WTC11 (cell line): ENCODE measurements around the gene PNMA8B. TPM values are rescaled to one million over a fixed set of nuclear protein-coding genes. Genes with fewer than 3 reads are reported as not detected.

ENCODE experiments used
- ATAC-seq: fragments of 200-7000 bp; cut with Tn5 transposase; 2 replicates; pipeline ENCODE4 v1.10.0; 2021; ENCODE audit warnings: mild to moderate bottlenecking, moderate library complexity
- CTCF ChIA-PET: fragments of 300-600 bp; sonication (Branson Sonifier 250); formaldehyde crosslinking; loops from one replicate; lab custom pipeline; 2021; ENCODE audit warnings: antibody characterized with exemption; lab: Charles Lee
- POLR2A ChIA-PET: fragments of 350-600 bp; sonication (Branson Sonifier 250); formaldehyde crosslinking; loops from one replicate; lab custom pipeline; 2021; ENCODE audit warnings: antibody characterized with exemption; lab: Charles Lee
- DNase-seq: peaks from one replicate; pipeline ENCODE4 v3.0.0; 2021; ENCODE audit warnings: low spot score
- H3K27ac Mint-ChIP-seq: 2 replicates; pipeline ENCODE4 v1.8.0; 2021; ENCODE audit warnings: mixed read lengths
- H3K27me3 Mint-ChIP-seq: 2 replicates; pipeline ENCODE4 v1.8.0; 2021; ENCODE audit warnings: low read depth, mild to moderate bottlenecking, moderate library complexity, mixed read lengths
- H3K36me3 Mint-ChIP-seq: 2 replicates; pipeline ENCODE4 v1.8.0; 2021; ENCODE audit warnings: mixed read lengths
- H3K4me1 Mint-ChIP-seq: 2 replicates; pipeline ENCODE4 v1.8.0; 2022; ENCODE audit warnings: mixed read lengths
- H3K4me3 Mint-ChIP-seq: 2 replicates; pipeline ENCODE4 v1.8.0; 2021; ENCODE audit warnings: mild to moderate bottlenecking, moderate library complexity, mixed read lengths
- H3K9me3 Mint-ChIP-seq: 2 replicates; pipeline ENCODE4 v1.8.0; 2021; ENCODE audit warnings: mixed read lengths
- CBFB ChIP-seq: sonication (generic); formaldehyde crosslinking; IDR thresholded peaks from 2 replicates; pipeline ENCODE4 v1.8.1; 2022; ENCODE audit warnings: mild to moderate bottlenecking, low read depth, missing genetic modification reagents
- CREM ChIP-seq: sonication (generic); formaldehyde crosslinking; IDR thresholded peaks from 2 replicates; pipeline ENCODE4 v1.8.1; 2022; ENCODE audit warnings: mild to moderate bottlenecking, missing genetic modification reagents, moderate library complexity
- ETV6 ChIP-seq: sonication (generic); formaldehyde crosslinking; IDR thresholded peaks from 2 replicates; pipeline ENCODE4 v1.8.1; 2022; ENCODE audit warnings: mild to moderate bottlenecking, missing genetic modification reagents
- FOXK1 ChIP-seq: sonication (generic); formaldehyde crosslinking; IDR thresholded peaks from 2 replicates; pipeline ENCODE4 v1.8.0; 2022; ENCODE audit warnings: mild to moderate bottlenecking, moderate library complexity, missing genetic modification reagents
- FOXP1 ChIP-seq: sonication (generic); formaldehyde crosslinking; IDR thresholded peaks from 2 replicates; pipeline ENCODE4 v1.8.0; 2022; ENCODE audit warnings: missing genetic modification reagents, mild to moderate bottlenecking, moderate library complexity, borderline replicate concordance
- NFYB ChIP-seq: sonication (generic); formaldehyde crosslinking; conservative IDR thresholded peaks from 2 replicates; pipeline ENCODE4 v1.8.0; 2022; ENCODE audit warnings: low read depth, missing genetic modification reagents
- NR2C2 ChIP-seq: sonication (generic); formaldehyde crosslinking; IDR thresholded peaks from 2 replicates; pipeline ENCODE4 v1.8.0; 2022; ENCODE audit warnings: mild to moderate bottlenecking, missing genetic modification reagents
- NR3C1 ChIP-seq: sonication (generic); formaldehyde crosslinking; conservative IDR thresholded peaks from 2 replicates; pipeline ENCODE4 v1.8.1; 2023; ENCODE audit warnings: low read depth, mild to moderate bottlenecking, missing genetic modification reagents
- RELA ChIP-seq: sonication (generic); formaldehyde crosslinking; IDR thresholded peaks from 2 replicates; pipeline ENCODE4 v1.8.1; 2022; ENCODE audit warnings: missing genetic modification reagents, mild to moderate bottlenecking, borderline replicate concordance
- RORB ChIP-seq: fragments of 250-450 bp; sonication (Bioruptor Pico); IDR thresholded peaks from 2 replicates; pipeline ENCODE4 v1.9.0; 2021; ENCODE audit warnings: mild to moderate bottlenecking
- SMAD3 ChIP-seq: sonication (generic); formaldehyde crosslinking; IDR thresholded peaks from 2 replicates; pipeline ENCODE4 v1.8.0; 2022; ENCODE audit warnings: missing genetic modification reagents, mild to moderate bottlenecking, borderline replicate concordance
- SP1 ChIP-seq: sonication (generic); formaldehyde crosslinking; conservative IDR thresholded peaks from 2 replicates; pipeline ENCODE4 v1.8.1; 2022; ENCODE audit warnings: missing genetic modification reagents
- TP53 ChIP-seq: sonication (generic); formaldehyde crosslinking; IDR thresholded peaks from 2 replicates; pipeline ENCODE4 v1.8.1; 2023; ENCODE audit warnings: mild to moderate bottlenecking, missing genetic modification reagents
- ZNF317 ChIP-seq: sonication (generic); formaldehyde crosslinking; IDR thresholded peaks from 2 replicates; pipeline ENCODE4 v1.8.1; 2023; ENCODE audit warnings: low read depth, mild to moderate bottlenecking, moderate library complexity, missing genetic modification reagents, borderline replicate concordance
- total RNA-seq: library from RNA; stranded (reverse); gene quantifications from 3 replicates; pipeline ENCODE4 v1.2.3, GENCODE V29; 2021
- TF ChIP-seq, protein P1 (sequence below): sonication (generic); formaldehyde crosslinking; conservative IDR thresholded peaks from 2 replicates; pipeline ENCODE4 v1.8.1; 2023; ENCODE audit warnings: mild to moderate bottlenecking, low read depth, missing genetic modification reagents, moderate library complexity
- TF ChIP-seq, protein P2 (sequence below): sonication (generic); formaldehyde crosslinking; IDR thresholded peaks from 2 replicates; pipeline ENCODE4 v1.8.1; 2022; ENCODE audit warnings: low read depth, missing genetic modification reagents, borderline replicate concordance
- TF ChIP-seq, protein P3 (sequence below): sonication (generic); formaldehyde crosslinking; IDR thresholded peaks from 2 replicates; pipeline ENCODE4 v1.8.1; 2023; ENCODE audit warnings: mild to moderate bottlenecking, moderate library complexity, missing genetic modification reagents
- TF ChIP-seq, protein P4 (sequence below): fragments of 200-600 bp; IDR thresholded peaks from 2 replicates; pipeline ENCODE4 v1.8.0; 2022; ENCODE audit warnings: antibody characterized with exemption
- TF ChIP-seq, protein P5 (sequence below): sonication (generic); formaldehyde crosslinking; IDR thresholded peaks from 2 replicates; pipeline ENCODE4 v1.8.1; 2022; ENCODE audit warnings: low read depth, mild to moderate bottlenecking, moderate library complexity, missing genetic modification reagents, borderline replicate concordance

PNMA8B gene
- total RNA-seq, 1 experiment from 2014 or later, result 2.8 TPM

DNA sequence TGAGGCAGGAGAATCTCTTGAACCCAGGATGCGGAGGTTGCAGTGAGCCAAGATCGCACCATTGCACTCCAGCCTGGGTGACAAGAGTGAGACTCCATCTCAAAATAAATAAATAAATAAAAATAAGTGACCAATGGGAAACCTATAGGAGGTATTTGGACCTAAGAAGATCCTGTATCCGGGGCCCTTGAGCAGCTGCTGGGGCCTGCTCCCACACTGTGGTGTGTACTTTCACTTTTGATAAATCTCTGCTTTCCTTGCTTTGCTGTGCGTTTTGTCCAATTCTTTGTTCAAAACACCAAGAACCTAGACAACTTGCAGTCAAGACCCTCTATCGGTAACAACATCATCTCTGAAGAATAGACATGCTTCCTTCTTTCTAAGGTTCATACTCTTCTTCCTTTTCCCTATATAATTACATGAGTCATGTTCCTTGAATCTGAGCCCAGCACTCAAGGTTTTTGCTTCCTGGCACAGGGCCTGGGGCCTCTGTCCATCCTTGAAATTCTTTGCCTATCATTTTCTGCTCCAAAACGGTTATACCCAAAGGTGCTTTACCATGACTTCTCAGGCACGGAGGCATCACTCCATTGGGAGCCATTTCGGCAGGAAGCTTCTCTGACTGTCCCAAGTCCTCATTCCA, 52.7 kb downstream of the PNMA8B start (continued):
- TF ChIP-seq, protein P1, sequence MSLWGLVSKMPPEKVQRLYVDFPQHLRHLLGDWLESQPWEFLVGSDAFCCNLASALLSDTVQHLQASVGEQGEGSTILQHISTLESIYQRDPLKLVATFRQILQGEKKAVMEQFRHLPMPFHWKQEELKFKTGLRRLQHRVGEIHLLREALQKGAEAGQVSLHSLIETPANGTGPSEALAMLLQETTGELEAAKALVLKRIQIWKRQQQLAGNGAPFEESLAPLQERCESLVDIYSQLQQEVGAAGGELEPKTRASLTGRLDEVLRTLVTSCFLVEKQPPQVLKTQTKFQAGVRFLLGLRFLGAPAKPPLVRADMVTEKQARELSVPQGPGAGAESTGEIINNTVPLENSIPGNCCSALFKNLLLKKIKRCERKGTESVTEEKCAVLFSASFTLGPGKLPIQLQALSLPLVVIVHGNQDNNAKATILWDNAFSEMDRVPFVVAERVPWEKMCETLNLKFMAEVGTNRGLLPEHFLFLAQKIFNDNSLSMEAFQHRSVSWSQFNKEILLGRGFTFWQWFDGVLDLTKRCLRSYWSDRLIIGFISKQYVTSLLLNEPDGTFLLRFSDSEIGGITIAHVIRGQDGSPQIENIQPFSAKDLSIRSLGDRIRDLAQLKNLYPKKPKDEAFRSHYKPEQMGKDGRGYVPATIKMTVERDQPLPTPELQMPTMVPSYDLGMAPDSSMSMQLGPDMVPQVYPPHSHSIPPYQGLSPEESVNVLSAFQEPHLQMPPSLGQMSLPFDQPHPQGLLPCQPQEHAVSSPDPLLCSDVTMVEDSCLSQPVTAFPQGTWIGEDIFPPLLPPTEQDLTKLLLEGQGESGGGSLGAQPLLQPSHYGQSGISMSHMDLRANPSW (CRISPR knock-in tag), result no peak
- TF ChIP-seq SP1 (CRISPR knock-in tag), result no peak
- TF ChIP-seq RELA (CRISPR knock-in tag), result no peak

DNA sequence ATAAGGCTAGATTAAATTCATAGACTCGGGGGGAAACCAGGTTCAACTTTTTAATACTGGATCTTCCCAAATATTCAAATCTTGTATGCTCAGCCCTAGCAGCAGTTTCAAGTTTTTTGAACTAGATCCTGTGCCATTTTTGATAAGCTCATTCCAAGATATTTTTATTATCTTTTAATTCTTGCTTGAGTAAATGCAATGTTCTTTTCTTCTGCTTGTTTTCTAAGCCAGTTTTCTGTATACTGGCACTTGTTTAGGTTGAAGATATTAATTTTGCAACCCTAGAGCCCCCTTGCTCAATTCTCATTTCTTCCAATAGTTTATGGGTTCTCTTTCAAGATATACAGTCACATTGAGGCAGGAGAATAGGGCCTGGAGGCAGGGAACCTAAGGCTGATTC, 53.8 kb downstream of the PNMA8B start:
- no peak for TF ChIP-seq CBFB (CRISPR knock-in tag)
- TF ChIP-seq, protein P2, sequence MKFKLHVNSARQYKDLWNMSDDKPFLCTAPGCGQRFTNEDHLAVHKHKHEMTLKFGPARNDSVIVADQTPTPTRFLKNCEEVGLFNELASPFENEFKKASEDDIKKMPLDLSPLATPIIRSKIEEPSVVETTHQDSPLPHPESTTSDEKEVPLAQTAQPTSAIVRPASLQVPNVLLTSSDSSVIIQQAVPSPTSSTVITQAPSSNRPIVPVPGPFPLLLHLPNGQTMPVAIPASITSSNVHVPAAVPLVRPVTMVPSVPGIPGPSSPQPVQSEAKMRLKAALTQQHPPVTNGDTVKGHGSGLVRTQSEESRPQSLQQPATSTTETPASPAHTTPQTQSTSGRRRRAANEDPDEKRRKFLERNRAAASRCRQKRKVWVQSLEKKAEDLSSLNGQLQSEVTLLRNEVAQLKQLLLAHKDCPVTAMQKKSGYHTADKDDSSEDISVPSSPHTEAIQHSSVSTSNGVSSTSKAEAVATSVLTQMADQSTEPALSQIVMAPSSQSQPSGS, result no peak
- no peak for TF ChIP-seq RORB (CRISPR knock-in tag)
- TF ChIP-seq NFYB (CRISPR knock-in tag), result no peak
- TF ChIP-seq SMAD3 (CRISPR knock-in tag), result no peak
- TF ChIP-seq, protein P3, sequence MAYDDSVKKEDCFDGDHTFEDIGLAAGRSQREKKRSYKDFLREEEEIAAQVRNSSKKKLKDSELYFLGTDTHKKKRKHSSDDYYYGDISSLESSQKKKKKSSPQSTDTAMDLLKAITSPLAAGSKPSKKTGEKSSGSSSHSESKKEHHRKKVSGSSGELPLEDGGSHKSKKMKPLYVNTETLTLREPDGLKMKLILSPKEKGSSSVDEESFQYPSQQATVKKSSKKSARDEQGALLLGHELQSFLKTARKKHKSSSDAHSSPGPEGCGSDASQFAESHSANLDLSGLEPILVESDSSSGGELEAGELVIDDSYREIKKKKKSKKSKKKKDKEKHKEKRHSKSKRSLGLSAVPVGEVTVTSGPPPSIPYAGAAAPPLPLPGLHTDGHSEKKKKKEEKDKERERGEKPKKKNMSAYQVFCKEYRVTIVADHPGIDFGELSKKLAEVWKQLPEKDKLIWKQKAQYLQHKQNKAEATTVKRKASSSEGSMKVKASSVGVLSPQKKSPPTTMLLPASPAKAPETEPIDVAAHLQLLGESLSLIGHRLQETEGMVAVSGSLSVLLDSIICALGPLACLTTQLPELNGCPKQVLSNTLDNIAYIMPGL (CRISPR knock-in tag), result no peak
- no peak for TF ChIP-seq NR3C1 (CRISPR knock-in tag)
- TF ChIP-seq ZNF317 (CRISPR knock-in tag), result no peak
- no peak for TF ChIP-seq TP53 (CRISPR knock-in tag)
- TF ChIP-seq ETV6 (CRISPR knock-in tag), result no peak
- TF ChIP-seq FOXP1, result no peak
- TF ChIP-seq, protein P4, sequence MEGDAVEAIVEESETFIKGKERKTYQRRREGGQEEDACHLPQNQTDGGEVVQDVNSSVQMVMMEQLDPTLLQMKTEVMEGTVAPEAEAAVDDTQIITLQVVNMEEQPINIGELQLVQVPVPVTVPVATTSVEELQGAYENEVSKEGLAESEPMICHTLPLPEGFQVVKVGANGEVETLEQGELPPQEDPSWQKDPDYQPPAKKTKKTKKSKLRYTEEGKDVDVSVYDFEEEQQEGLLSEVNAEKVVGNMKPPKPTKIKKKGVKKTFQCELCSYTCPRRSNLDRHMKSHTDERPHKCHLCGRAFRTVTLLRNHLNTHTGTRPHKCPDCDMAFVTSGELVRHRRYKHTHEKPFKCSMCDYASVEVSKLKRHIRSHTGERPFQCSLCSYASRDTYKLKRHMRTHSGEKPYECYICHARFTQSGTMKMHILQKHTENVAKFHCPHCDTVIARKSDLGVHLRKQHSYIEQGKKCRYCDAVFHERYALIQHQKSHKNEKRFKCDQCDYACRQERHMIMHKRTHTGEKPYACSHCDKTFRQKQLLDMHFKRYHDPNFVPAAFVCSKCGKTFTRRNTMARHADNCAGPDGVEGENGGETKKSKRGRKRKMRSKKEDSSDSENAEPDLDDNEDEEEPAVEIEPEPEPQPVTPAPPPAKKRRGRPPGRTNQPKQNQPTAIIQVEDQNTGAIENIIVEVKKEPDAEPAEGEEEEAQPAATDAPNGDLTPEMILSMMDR, result no peak
- TF ChIP-seq FOXK1 (CRISPR knock-in tag), result no peak
- TF ChIP-seq, protein P5, sequence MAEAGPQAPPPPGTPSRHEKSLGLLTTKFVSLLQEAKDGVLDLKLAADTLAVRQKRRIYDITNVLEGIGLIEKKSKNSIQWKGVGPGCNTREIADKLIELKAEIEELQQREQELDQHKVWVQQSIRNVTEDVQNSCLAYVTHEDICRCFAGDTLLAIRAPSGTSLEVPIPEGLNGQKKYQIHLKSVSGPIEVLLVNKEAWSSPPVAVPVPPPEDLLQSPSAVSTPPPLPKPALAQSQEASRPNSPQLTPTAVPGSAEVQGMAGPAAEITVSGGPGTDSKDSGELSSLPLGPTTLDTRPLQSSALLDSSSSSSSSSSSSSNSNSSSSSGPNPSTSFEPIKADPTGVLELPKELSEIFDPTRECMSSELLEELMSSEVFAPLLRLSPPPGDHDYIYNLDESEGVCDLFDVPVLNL (CRISPR knock-in tag), result no peak
- TF ChIP-seq NR2C2 (CRISPR knock-in tag), result no peak
- no peak for TF ChIP-seq CREM (CRISPR knock-in tag)
- ChIA-PET CTCF (interaction anchor here (1.5 kb wide), 1 partner anchor 10 kb away, joined by 6 read pairs; no protein-coding TSS in a partner anchor), POLR2A (no interaction called here)
- ATAC-seq, result no peak
- Mint-ChIP-seq H3K4me1 (no peaks in the 10 kb centered on the region), H3K36me3 (no peaks in the 10 kb centered on the region), H3K27me3 (no peaks in the 10 kb centered on the region), H3K9me3 (no peaks in the 10 kb centered on the region), H3K27ac (no peak overlapping the region), H3K4me3 (no peak overlapping the region)
- no peak for DNase-seq

Other genes starting within 250 kb of the PNMA8B start
- 31.8 to 58.2 TPM (median 48.7 TPM) in 3 replicates for gene HIF3A, start 198.8 kb downstream of the PNMA8B start, total RNA-seq
- 98.9 to 107 TPM (median 103 TPM) in 3 replicates for gene PPP5C, start 148.8 kb downstream of the PNMA8B start, total RNA-seq
- gene CCDC8, start 82.3 kb downstream of the PNMA8B start, total RNA-seq, result 25.2 to 27.2 TPM (median 25.7 TPM) in 3 replicates
- gene PNMA8C, start 66.9 kb downstream of the PNMA8B start, total RNA-seq, result 1.2 to 2.0 TPM (median 2.0 TPM) in 3 replicates
- 24.8 to 30.5 TPM (median 25.4 TPM) in 3 replicates for gene PNMA8A, start 24.3 kb downstream of the PNMA8B start, total RNA-seq
- 306 to 350 TPM (median 346 TPM) in 3 replicates for gene CALM3, start 105.5 kb upstream of the PNMA8B start, total RNA-seq
- gene PTGIR, start 129.2 kb upstream of the PNMA8B start, total RNA-seq, result 0.24 TPM in 1 of 3 replicates, not detected in the others
- not detected in 3 replicates for gene GNG8, start 140.3 kb upstream of the PNMA8B start, total RNA-seq
- gene DACT3, start 165.3 kb upstream of the PNMA8B start, total RNA-seq, result 1.8 to 1.9 TPM (median 1.8 TPM) in 3 replicates
- gene PRKD2, start 221.2 kb upstream of the PNMA8B start, total RNA-seq, result 78.5 to 100 TPM (median 81.5 TPM) in 3 replicates